ENCODE data around the gene UNC13D.
"Not testable (repeated sequence)": the region's sequence is repeated elsewhere in the genome, so short reads cannot be mapped to it uniquely, and the experiment has no call there.

The UNC13D gene

GRCh38 chr17:75843577-75844529 is at the start of gene UNC13D:
Gene UNC13D (minus strand): TSS chr17:75844404. CDS start chr17:75844337, 67 bp downstream.
- no peak for DNase-seq

- no peak for DNase-seq
Measured at GRCh38 chr17:75893305-75894048, 49.3 kb upstream of the UNC13D start.

- no peak for DNase-seq
Measured at GRCh38 chr17:75892556-75893224, 48.5 kb upstream of the UNC13D start.

- no peak for DNase-seq
Measured at GRCh38 chr17:75891605-75892555, 47.7 kb upstream of the UNC13D start.

GRCh38 chr17:75891022-75891604 is 46.9 kb upstream of the UNC13D start:
- no peak for DNase-seq

GRCh38 chr17:75889454-75889853 is 45.2 kb upstream of the UNC13D start:
- DNase-seq = no peak

- no peak for DNase-seq
Measured at GRCh38 chr17:75888484-75888883, 44.3 kb upstream of the UNC13D start.

GRCh38 chr17:75885860-75886259 is 41.7 kb upstream of the UNC13D start:
- DNase-seq = not testable (repeated sequence)

GRCh38 chr17:75885431-75885830 is 41.2 kb upstream of the UNC13D start:
- no peak for DNase-seq

- no peak for DNase-seq
Measured at GRCh38 chr17:75881678-75882454, 37.7 kb upstream of the UNC13D start.

GRCh38 chr17:75880266-75880665 is 36.1 kb upstream of the UNC13D start:
- DNase-seq = no peak

GRCh38 chr17:75878174-75878998 is 34.2 kb upstream of the UNC13D start, which contains the start of gene TRIM47:
Gene TRIM47 (minus strand): TSS chr17:75878581. CDS start chr17:75878548, 33 bp downstream.
- peak; percentile 25 for DNase-seq

- DNase-seq = peak; percentile 65
Measured at GRCh38 chr17:75877752-75878173, 33.6 kb upstream of the UNC13D start.

- peak; percentile 61 for DNase-seq
Measured at GRCh38 chr17:75876938-75877751, 32.9 kb upstream of the UNC13D start.

GRCh38 chr17:75876190-75876937 is 32.2 kb upstream of the UNC13D start:
- DNase-seq = peak; percentile 45

GRCh38 chr17:75875940-75876189 is 31.7 kb upstream of the UNC13D start:
- DNase-seq = no peak

GRCh38 chr17:75875182-75875939 is 31.2 kb upstream of the UNC13D start:
- DNase-seq = peak; percentile 41
